ENCODE measurements around the gene HMCN1. TPM values are rescaled to one million over a fixed set of nuclear protein-coding genes. Genes with fewer than 3 reads are reported as not detected.

HMCN1 gene
- polyA plus RNA-seq, 1 donor from 2014 or later, result 0.66 TPM

- TF ChIP-seq POLR2AphosphoS5 (IDR thresholded peaks at IDR 0.05), result no peak
- TF ChIP-seq CTCF (IDR thresholded peaks at IDR 0.05; ENCODE audit: poor library complexity, severe bottlenecking), result no peak
- TF ChIP-seq EZH2 (IDR thresholded peaks at IDR 0.05; ENCODE audit: borderline replicate concordance, insufficient read depth, low read length, poor library complexity, severe bottlenecking), result no peak
- TF ChIP-seq EP300 (conservative IDR thresholded peaks at IDR 0.05; ENCODE audit: poor library complexity, severe bottlenecking), result no peak
- no peak for TF ChIP-seq MXI1 (conservative IDR thresholded peaks at IDR 0.05; ENCODE audit: poor library complexity, severe bottlenecking)
- no peak for TF ChIP-seq SMC3 (conservative IDR thresholded peaks at IDR 0.05; ENCODE audit: poor library complexity)
- no peak for TF ChIP-seq RAD21 (conservative IDR thresholded peaks at IDR 0.05)
- no peak for TF ChIP-seq REST (IDR thresholded peaks at IDR 0.05; ENCODE audit: borderline replicate concordance)
- TF ChIP-seq TAF1 (IDR thresholded peaks at IDR 0.05; ENCODE audit: low read depth), result no peak
- Histone ChIP-seq H4K20me1 (ENCODE audit: insufficient read depth) (no peaks in the 10 kb centered on the region), H3K9ac (ENCODE audit: low read length) (no peak overlapping the region), H3K27me3 (ENCODE audit: insufficient read depth, low read depth, low read length) (no peaks in the 10 kb centered on the region), H3K9me3 (ENCODE audit: low read length) (no peaks in the 10 kb centered on the region), H3K9me2 (ENCODE audit: insufficient read depth, low read length) (no peaks in the 10 kb centered on the region), H3K27ac (ENCODE audit: low read length) (no peak overlapping the region), H3K4me2 (ENCODE audit: low read length) (no peak overlapping the region), H3K79me2 (replicated peaks; ENCODE audit: insufficient read depth, low read length) (no peaks in the 10 kb centered on the region), H3K36me3 (ENCODE audit: insufficient read depth, low read length) (no peaks in the 10 kb centered on the region), H2AFZ (ENCODE audit: low read depth, low read length) (no peak overlapping the region), H3K4me3 (ENCODE audit: low read length) (no peak overlapping the region), H3F3A (ENCODE audit: insufficient read depth, low read length, poor library complexity, severe bottlenecking) (no peaks in the 10 kb centered on the region)
Measured at GRCh38 chr1:186178426-186179043, 444.3 kb downstream of the HMCN1 start.

GRCh38 chr1:186179231-186179630, 445.0 kb downstream of the HMCN1 start:
- Histone ChIP-seq H3K27ac (ENCODE audit: low read length) (no peak overlapping the region), H2AFZ (ENCODE audit: low read depth, low read length) (no peak overlapping the region), H3K9me3 (ENCODE audit: low read length) (no peaks in the 10 kb centered on the region), H3K79me2 (replicated peaks; ENCODE audit: insufficient read depth, low read length) (no peaks in the 10 kb centered on the region), H3F3A (ENCODE audit: insufficient read depth, low read length, poor library complexity, severe bottlenecking) (no peaks in the 10 kb centered on the region), H4K20me1 (ENCODE audit: insufficient read depth) (no peaks in the 10 kb centered on the region), H3K4me3 (ENCODE audit: low read length) (no peak overlapping the region), H3K36me3 (ENCODE audit: insufficient read depth, low read length) (no peaks in the 10 kb centered on the region), H3K4me2 (ENCODE audit: low read length) (no peak overlapping the region), H3K9ac (ENCODE audit: low read length) (no peak overlapping the region), H3K9me2 (ENCODE audit: insufficient read depth, low read length) (no peaks in the 10 kb centered on the region), H3K27me3 (ENCODE audit: insufficient read depth, low read depth, low read length) (no peaks in the 10 kb centered on the region)
- TF ChIP-seq MXI1 (conservative IDR thresholded peaks at IDR 0.05; ENCODE audit: poor library complexity, severe bottlenecking), result no peak
- TF ChIP-seq POLR2AphosphoS5 (IDR thresholded peaks at IDR 0.05), result no peak
- TF ChIP-seq REST (IDR thresholded peaks at IDR 0.05; ENCODE audit: borderline replicate concordance), result no peak
- TF ChIP-seq EP300 (conservative IDR thresholded peaks at IDR 0.05; ENCODE audit: poor library complexity, severe bottlenecking), result no peak
- no peak for TF ChIP-seq SMC3 (conservative IDR thresholded peaks at IDR 0.05; ENCODE audit: poor library complexity)
- TF ChIP-seq RAD21 (conservative IDR thresholded peaks at IDR 0.05), result no peak
- TF ChIP-seq CTCF (IDR thresholded peaks at IDR 0.05; ENCODE audit: poor library complexity, severe bottlenecking), result no peak
- no peak for TF ChIP-seq EZH2 (IDR thresholded peaks at IDR 0.05; ENCODE audit: borderline replicate concordance, insufficient read depth, low read length, poor library complexity, severe bottlenecking)
